Thymus (tissue), 11 donors: ENCODE measurements around the gene CMIP. TPM values are rescaled to one million over a fixed set of nuclear protein-coding genes. Genes with fewer than 3 reads are reported as not detected.

ENCODE experiments used
- DNase-seq, 9 donors: peaks; one replicate each; pipeline ENCODE4 v3.0.0-alpha.2; 2013; ENCODE audit warnings: low spot score in 9 of 9, low read depth in 6 of 9, missing footprints in 1 of 9
- H3K27ac ChIP-seq, 2 donors: one replicate each; pipeline ENCODE4 v1.5.1; 2013; ENCODE audit warnings: control low read depth in 1 of 2, low read depth in 1 of 2, low read length in 1 of 2, mild to moderate bottlenecking in 1 of 2, moderate library complexity in 1 of 2
- H3K27me3 ChIP-seq, 2 donors: one replicate each; pipeline ENCODE4 v1.5.1; 2013; ENCODE audit warnings: low read length in 1 of 2; ENCODE audit not compliant: control insufficient read depth in 2 of 2, insufficient read depth in 1 of 2
- H3K36me3 ChIP-seq, 2 donors: one replicate each; pipeline ENCODE4 v1.5.1; 2013; ENCODE audit warnings: low read length in 1 of 2, mild to moderate bottlenecking in 1 of 2, moderate library complexity in 1 of 2; ENCODE audit not compliant: control insufficient read depth in 2 of 2, insufficient read depth in 2 of 2
- H3K4me1 ChIP-seq, 2 donors: one replicate each; pipeline ENCODE4 v1.5.1; 2013; ENCODE audit warnings: low read length in 2 of 2; ENCODE audit not compliant: control insufficient read depth in 2 of 2, insufficient read depth in 2 of 2
- H3K4me3 ChIP-seq, 2 donors: one replicate each; pipeline ENCODE4 v1.5.1; 2013; ENCODE audit warnings: low read length in 2 of 2, control low read depth in 1 of 2, mild to moderate bottlenecking in 1 of 2
- H3K9me3 ChIP-seq, 2 donors: one replicate each; pipeline ENCODE4 v1.5.1; 2013; ENCODE audit warnings: low read length in 1 of 2, mild to moderate bottlenecking in 1 of 2; ENCODE audit not compliant: control insufficient read depth in 2 of 2, insufficient read depth in 1 of 2
- WGBS: extraction: QIAGEN DNeasy Blood & Tissue Kit; methylation state at CpG from one replicate; pipeline ENCODE4 v1.1.7; 2013; 5-methylcytosine and 5-hydroxymethylcytosine counted together
- polyA plus RNA-seq: library from polyadenylated mRNA; stranded (reverse); fragments of 200-250 nt; gene quantifications from one replicate; pipeline ENCODE4 v1.2.3, GENCODE V29; 2013
- total RNA-seq: library from RNA; stranded (reverse); fragments of 120-200 nt; gene quantifications from one replicate; pipeline ENCODE4 v1.2.4, GENCODE V29; 2013
- donor health status: healthy.

Gene CMIP
- total and polyA plus RNA-seq, 2 donors = 5.2 to 19.4 TPM

DNA sequence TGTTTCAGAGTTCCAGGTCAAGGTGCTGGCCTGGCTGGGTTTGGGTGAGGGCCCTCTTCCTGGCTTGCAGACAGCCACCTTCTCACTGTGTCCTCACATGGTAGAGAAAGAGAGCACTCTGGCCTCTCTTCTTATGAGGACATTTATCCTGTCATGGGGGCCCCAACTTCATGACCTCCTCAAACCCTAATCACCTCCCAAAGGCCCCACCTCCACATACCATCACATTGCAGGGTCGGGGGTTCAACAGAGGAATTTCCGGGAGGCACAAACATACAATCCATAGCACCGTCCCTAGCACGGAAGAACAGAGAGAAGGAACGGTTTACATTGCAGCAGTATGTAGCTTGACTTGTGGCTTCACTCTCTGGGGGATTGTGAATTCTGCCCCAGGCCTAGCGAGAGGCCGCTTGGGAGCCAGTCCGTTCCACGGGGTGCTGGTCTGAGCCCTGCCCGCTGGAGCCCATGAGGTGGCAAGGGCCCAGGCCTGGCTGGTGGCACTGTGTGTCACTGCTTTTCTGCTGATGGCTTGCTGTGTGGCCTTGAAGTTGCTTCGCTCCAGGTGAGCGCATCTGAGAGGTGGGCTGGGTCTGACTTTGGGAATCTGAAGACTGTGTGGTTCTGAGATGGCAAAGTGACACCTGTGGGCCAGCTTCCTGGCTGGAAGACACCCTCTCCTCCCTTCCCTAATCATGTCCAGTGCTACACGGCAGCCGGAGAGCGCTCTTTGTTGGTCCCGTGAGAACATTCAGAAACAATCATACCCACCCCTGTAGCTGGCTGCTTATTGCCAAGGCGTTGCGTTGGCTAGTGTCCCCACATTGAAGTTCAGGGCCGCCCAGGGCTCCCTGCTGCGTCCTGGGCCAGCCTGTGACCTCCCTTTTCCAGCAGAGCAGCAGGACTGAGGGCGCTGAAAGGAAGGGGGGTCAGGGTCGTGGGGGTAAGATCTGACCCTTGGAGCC lies 98.3 kb downstream of the CMIP start:
- 97% methylated on average over 22 of the region's 22 CpGs for WGBS
- Histone ChIP-seq H3K36me3 (peaks cover 0 to 6% of the 10 kb centered on the region in 2 donors), H3K4me3 (no peak overlapping the region), H3K27ac (no peak overlapping the region), H3K27me3 (no peaks in the 10 kb centered on the region), H3K4me1 (peaks cover 13 to 50% of the 10 kb centered on the region in 2 donors), H3K9me3 (peaks cover 0 to 4% of the 10 kb centered on the region in 2 donors)
- DNase-seq = no peak

DNA sequence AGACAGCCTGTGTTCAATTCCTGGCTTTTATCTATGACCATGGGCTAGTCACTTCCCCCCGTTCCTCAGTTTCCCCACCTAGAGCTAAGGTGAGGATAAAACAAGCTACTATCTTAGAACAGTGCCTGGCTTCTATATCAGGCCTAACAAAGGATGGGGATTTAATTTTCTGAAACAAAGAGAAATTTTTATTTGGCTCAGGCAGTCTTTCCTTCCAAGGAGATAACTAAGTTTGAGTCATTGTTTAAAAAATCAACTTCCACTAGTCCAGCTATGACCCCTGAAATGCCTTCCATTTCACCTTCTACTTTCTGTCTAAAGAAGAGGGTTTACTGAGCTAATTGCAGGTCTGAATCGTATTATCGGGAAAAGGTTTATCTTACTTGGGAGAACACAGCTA lies 99.0 kb downstream of the CMIP start:
- Histone ChIP-seq H3K27ac (no peak overlapping the region), H3K36me3 (peaks cover 0 to 6% of the 10 kb centered on the region in 2 donors), H3K9me3 (peaks cover 0 to 4% of the 10 kb centered on the region in 2 donors), H3K4me1 (peaks cover 13 to 47% of the 10 kb centered on the region in 2 donors), H3K4me3 (no peak overlapping the region), H3K27me3 (no peaks in the 10 kb centered on the region)
- WGBS = 96% methylated on average over 3 of the region's 3 CpGs
- no peak for DNase-seq

DNA sequence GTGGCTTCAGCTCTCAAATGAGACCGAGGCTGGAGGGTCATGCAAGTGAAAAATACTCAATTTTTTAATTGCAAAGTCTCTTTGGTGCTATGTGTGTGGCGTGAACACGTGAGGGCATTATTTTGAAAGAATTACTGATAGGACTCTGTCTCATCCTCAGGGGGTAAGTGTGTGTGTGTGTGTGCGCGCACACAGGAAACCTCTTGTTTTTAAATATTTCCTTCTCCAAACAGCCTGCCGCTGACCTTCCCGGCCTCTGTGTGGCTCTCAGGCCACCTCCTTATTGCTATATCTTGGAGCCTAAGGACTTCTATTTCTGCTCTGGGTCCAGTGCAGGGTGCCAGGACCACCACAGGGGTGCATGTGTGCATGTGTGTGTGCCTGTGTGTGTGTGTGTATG lies 99.7 kb downstream of the CMIP start:
- H3K4me1 ChIP-seq = peaks cover 13 to 46% of the 10 kb centered on the region in 2 donors
- H3K36me3 ChIP-seq = peaks cover 0 to 6% of the 10 kb centered on the region in 2 donors
- DNase-seq = no peak
- no peaks in the 10 kb centered on the region for H3K27me3 ChIP-seq
- WGBS = 42% methylated on average over 7 of the region's 7 CpGs
- H3K9me3 ChIP-seq = peaks cover 0 to 4% of the 10 kb centered on the region in 2 donors
- no peak overlapping the region for H3K4me3 ChIP-seq
- H3K27ac ChIP-seq = no peak overlapping the region

GRCh38 chr16:81544700-81545271 lies 100.2 kb downstream of the CMIP start:
- Histone ChIP-seq H3K36me3 (peaks cover 0 to 2% of the 10 kb centered on the region in 2 donors), H3K4me1 (peaks cover 13 to 40% of the 10 kb centered on the region in 2 donors), H3K9me3 (peaks cover 0 to 4% of the 10 kb centered on the region in 2 donors), H3K27me3 (no peaks in the 10 kb centered on the region), H3K27ac (no peak overlapping the region), H3K4me3 (no peak overlapping the region)
- WGBS = 85% methylated on average over 9 of the region's 9 CpGs
- no peak for DNase-seq

GRCh38 chr16:81545470-81546250 lies 101.1 kb downstream of the CMIP start:
- no peak overlapping the region for H3K27ac ChIP-seq
- 85% methylated on average over 25 of the region's 25 CpGs for WGBS
- peak in 3 of 9 donors; percentile 30 to 54 (median 41) for DNase-seq
- peaks cover 13 to 36% of the 10 kb centered on the region in 2 donors for H3K4me1 ChIP-seq
- peaks cover 0 to 4% of the 10 kb centered on the region in 2 donors for H3K9me3 ChIP-seq
- H3K27me3 ChIP-seq = no peaks in the 10 kb centered on the region
- no peaks in the 10 kb centered on the region for H3K36me3 ChIP-seq
- H3K4me3 ChIP-seq = no peak overlapping the region

GRCh38 chr16:81546781-81547180 lies 102.2 kb downstream of the CMIP start:
- peaks cover 0 to 4% of the 10 kb centered on the region in 2 donors for H3K9me3 ChIP-seq
- peaks cover 13 to 44% of the 10 kb centered on the region in 2 donors for H3K4me1 ChIP-seq
- H3K4me3 ChIP-seq = no peak overlapping the region
- H3K27ac ChIP-seq = no peak overlapping the region
- no peaks in the 10 kb centered on the region for H3K27me3 ChIP-seq
- H3K36me3 ChIP-seq = no peaks in the 10 kb centered on the region
- DNase-seq = no peak
- WGBS = 94% methylated on average over 14 of the region's 14 CpGs

DNA sequence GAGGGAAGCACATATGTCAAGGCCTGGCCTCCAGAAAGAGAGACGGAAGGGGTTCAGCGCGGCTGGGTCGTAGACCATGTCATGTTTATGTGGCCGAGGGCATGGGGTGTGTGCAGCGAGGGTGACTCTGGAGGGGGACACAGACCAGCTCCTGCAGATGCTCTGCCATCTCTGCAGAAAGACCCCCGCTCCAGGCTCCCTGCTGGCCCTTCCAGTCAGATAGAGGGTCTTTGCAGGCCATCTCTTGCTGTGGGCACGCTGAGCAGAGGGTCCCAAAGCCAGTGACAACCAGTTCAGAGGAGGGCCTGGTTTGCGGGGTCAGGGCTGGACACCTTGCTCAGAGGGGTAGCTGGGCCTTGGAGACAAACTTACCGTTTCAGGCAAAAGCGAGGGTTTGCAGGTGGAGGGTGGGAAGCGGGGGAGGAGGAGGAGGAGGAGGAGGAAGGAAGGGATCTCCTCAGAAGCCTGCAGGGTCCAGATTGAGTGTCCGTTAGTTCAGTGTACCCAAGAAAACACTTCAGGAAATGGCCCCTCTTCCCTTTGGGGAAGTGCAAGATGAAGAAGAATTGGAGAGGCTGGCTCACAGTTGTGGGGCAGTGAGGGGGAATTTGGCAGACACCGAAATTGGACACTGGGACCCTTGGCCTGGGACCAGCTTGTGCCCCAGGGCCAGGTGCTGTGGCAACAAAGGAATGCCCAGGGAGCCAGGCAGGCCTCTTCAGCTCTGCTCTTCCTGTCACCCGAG lies 102.8 kb downstream of the CMIP start:
- Histone ChIP-seq H3K9me3 (peaks cover 0 to 4% of the 10 kb centered on the region in 2 donors), H3K4me3 (no peak overlapping the region), H3K4me1 (peaks cover 13 to 47% of the 10 kb centered on the region in 2 donors), H3K36me3 (no peaks in the 10 kb centered on the region), H3K27me3 (no peaks in the 10 kb centered on the region), H3K27ac (no peak overlapping the region)
- 79% methylated on average over 15 of the region's 15 CpGs for WGBS
- no peak for DNase-seq

DNA sequence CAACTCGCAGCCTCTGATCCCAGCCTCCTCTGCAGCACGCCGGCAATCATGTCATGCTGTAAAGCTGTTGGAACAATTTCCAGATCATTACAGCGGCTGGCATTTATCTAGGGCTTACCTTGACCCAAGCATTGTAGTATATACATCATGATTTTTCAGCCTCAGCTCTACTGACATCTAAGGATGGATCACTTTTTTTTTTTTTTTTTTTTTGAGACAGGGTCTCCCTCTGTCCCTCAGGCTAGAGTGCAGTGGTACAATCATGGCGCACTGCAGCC lies 103.3 kb downstream of the CMIP start:
- Histone ChIP-seq H3K4me1 (peaks cover 13 to 50% of the 10 kb centered on the region in 2 donors), H3K4me3 (no peak overlapping the region), H3K27ac (no peak overlapping the region), H3K27me3 (no peaks in the 10 kb centered on the region), H3K36me3 (no peaks in the 10 kb centered on the region), H3K9me3 (peaks cover 0 to 4% of the 10 kb centered on the region in 2 donors)
- WGBS = 92% methylated on average over 5 of the region's 5 CpGs
- no peak for DNase-seq
